ENCODE data around the gene DDX1.

DNA sequence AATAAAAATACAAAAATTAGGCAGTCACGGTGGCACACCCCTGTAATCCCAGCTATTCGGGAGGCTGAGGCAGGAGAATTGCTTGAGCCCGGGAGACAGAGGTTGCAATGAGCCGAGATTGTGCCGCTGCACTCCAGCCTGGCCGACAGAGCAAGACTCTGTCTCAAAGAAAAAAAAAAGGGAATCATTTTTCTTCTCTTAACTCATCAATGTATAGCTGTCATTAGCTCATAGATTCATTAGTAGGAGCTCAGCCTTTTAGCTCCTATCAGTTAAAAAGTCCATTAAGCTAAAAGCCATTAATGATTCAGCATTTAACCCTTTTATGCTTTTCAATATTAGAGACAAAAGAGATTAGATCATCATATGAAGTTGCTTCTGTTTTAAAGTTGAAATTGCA, 24.8 kb upstream of the DDX1 start:
- TF ChIP-seq, protein P1, sequence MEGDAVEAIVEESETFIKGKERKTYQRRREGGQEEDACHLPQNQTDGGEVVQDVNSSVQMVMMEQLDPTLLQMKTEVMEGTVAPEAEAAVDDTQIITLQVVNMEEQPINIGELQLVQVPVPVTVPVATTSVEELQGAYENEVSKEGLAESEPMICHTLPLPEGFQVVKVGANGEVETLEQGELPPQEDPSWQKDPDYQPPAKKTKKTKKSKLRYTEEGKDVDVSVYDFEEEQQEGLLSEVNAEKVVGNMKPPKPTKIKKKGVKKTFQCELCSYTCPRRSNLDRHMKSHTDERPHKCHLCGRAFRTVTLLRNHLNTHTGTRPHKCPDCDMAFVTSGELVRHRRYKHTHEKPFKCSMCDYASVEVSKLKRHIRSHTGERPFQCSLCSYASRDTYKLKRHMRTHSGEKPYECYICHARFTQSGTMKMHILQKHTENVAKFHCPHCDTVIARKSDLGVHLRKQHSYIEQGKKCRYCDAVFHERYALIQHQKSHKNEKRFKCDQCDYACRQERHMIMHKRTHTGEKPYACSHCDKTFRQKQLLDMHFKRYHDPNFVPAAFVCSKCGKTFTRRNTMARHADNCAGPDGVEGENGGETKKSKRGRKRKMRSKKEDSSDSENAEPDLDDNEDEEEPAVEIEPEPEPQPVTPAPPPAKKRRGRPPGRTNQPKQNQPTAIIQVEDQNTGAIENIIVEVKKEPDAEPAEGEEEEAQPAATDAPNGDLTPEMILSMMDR (IDR thresholded peaks at IDR 0.05), result no peak
- TF ChIP-seq EZH2 (IDR thresholded peaks at IDR 0.05; ENCODE audit: borderline replicate concordance, insufficient read depth, low read depth, low read length, poor library complexity, severe bottlenecking), result no peak
